Breast epithelium (tissue), 3 donors: Measurements from ENCODE around the gene DYRK3.

Source experiments
- CTCF ChIP-seq, 3 donors: fragments of 450-650 bp; IDR thresholded peaks; one replicate each; pipeline ENCODE4 v1.5.1; 2016 to 2017; ENCODE audit warnings: antibody characterized with exemption in 3 of 3, mild to moderate bottlenecking in 3 of 3, moderate library complexity in 3 of 3
- POLR2A ChIP-seq: fragments of 450-650 bp; IDR thresholded peaks from one replicate; pipeline ENCODE4 v1.6.1; 2016; ENCODE audit warnings: antibody characterized with exemption, mild to moderate bottlenecking, moderate library complexity
- POLR2AphosphoS5 ChIP-seq, 3 donors: sonication (generic); formaldehyde crosslinking; IDR thresholded peaks; one replicate each; pipeline ENCODE4 v1.6.1; 2017; ENCODE audit warnings: antibody characterized with exemption in 3 of 3

GRCh38 chr1:206679738-206680211, 44.4 kb downstream of the DYRK3 start:
- TF ChIP-seq CTCF (IDR thresholded peaks at IDR 0.05) (no peak), POLR2A (no peak), POLR2AphosphoS5 (IDR thresholded peaks at IDR 0.05) (no peak)
